ENCODE data around the gene SP5.
A peak's percentile ranks its signal among the peaks of the same experiment; 100 is the strongest.

Gene SP5

GRCh38 chr2:170710609-170710979, 4.5 kb upstream of the SP5 start:
- Histone ChIP-seq H4K20me1 (peaks cover 13% of the 10 kb centered on the region; the same call in 1 of the 2 replicates), H3K9me3 (peaks cover 45% of the 10 kb centered on the region), H3K4me2 (no peak overlapping the region), H3K4me1 (peaks cover 16% of the 10 kb centered on the region), H3K9ac (no peak overlapping the region), H3K36me3 (no peaks in the 10 kb centered on the region), H3K4me3 (no peak overlapping the region), H3K27me3 (peaks cover 62% of the 10 kb centered on the region), H3K27ac (no peak overlapping the region)
- TF ChIP-seq Cebpa-rat (IDR thresholded peaks at IDR 0.05): no peak

GRCh38 chr2:170711196-170711773, 3.9 kb upstream of the SP5 start:
- Histone ChIP-seq H4K20me1 (peaks cover 13% of the 10 kb centered on the region; the same call in 1 of the 2 replicates), H3K27me3 (peaks cover 69% of the 10 kb centered on the region), H3K4me1 (peaks cover 19% of the 10 kb centered on the region), H3K27ac (no peak overlapping the region), H3K9me3 (peaks cover 52% of the 10 kb centered on the region), H3K36me3 (no peaks in the 10 kb centered on the region), H3K4me2 (no peak overlapping the region), H3K4me3 (no peak overlapping the region), H3K9ac (no peak overlapping the region)
- no peak for TF ChIP-seq Cebpa-rat (IDR thresholded peaks at IDR 0.05)

GRCh38 chr2:170711774-170712652, 3.1 kb upstream of the SP5 start:
- Histone ChIP-seq H3K4me2 (no peak overlapping the region), H3K9me3 (peaks cover 59% of the 10 kb centered on the region), H3K27ac (no peak overlapping the region), H3K27me3 (peaks cover 76% of the 10 kb centered on the region), H4K20me1 (peaks cover 13% of the 10 kb centered on the region; the same call in 1 of the 2 replicates), H3K9ac (no peak overlapping the region), H3K36me3 (no peaks in the 10 kb centered on the region), H3K4me1 (peaks cover 19% of the 10 kb centered on the region), H3K4me3 (no peak overlapping the region)
- TF ChIP-seq Cebpa-rat (IDR thresholded peaks at IDR 0.05): no peak

GRCh38 chr2:170712653-170713542, 2.2 kb upstream of the SP5 start:
- TF ChIP-seq Cebpa-rat (IDR thresholded peaks at IDR 0.05): no peak
- Histone ChIP-seq H3K9me3 (peaks cover 66% of the 10 kb centered on the region), H3K36me3 (no peaks in the 10 kb centered on the region), H3K27ac (no peak overlapping the region), H3K27me3 (peaks cover 85% of the 10 kb centered on the region), H3K4me2 (no peak overlapping the region), H3K4me1 (peaks cover 19% of the 10 kb centered on the region), H3K9ac (no peak overlapping the region), H3K4me3 (peak overlapping the region; percentile 67), H4K20me1 (peaks cover 13% of the 10 kb centered on the region; the same call in 1 of the 2 replicates)

- Histone ChIP-seq H3K27ac (no peak overlapping the region), H3K9ac (no peak overlapping the region), H3K27me3 (peaks cover 87% of the 10 kb centered on the region)
These were observed 1.4 kb upstream of the SP5 start for GRCh38 chr2:170713543-170714380.

GRCh38 chr2:170714381-170715061, 616 bp upstream of the SP5 start:
- no peaks in the 10 kb centered on the region for H3K36me3 ChIP-seq
- peak overlapping the region; percentile 85 for H3K4me2 ChIP-seq
- H3K4me3 ChIP-seq: peak overlapping the region; percentile 67
- H3K27me3 ChIP-seq: peaks cover 87% of the 10 kb centered on the region
- H4K20me1 ChIP-seq: peaks cover 13% of the 10 kb centered on the region; the same call in 1 of the 2 replicates
- H3K27ac ChIP-seq: no peak overlapping the region
- no peak for TF ChIP-seq Cebpa-rat (IDR thresholded peaks at IDR 0.05)
- peaks cover 66% of the 10 kb centered on the region for H3K9me3 ChIP-seq
- no peak overlapping the region for H3K9ac ChIP-seq
- peaks cover 19% of the 10 kb centered on the region for H3K4me1 ChIP-seq

More at GRCh38 chr2:170713543-170714380, 1.4 kb upstream of the SP5 start:
- TF ChIP-seq Cebpa-rat (IDR thresholded peaks at IDR 0.05): no peak
- Histone ChIP-seq H3K4me2 (peak overlapping the region; percentile 85), H3K4me3 (peak overlapping the region; percentile 67), H3K9me3 (peaks cover 66% of the 10 kb centered on the region), H3K36me3 (no peaks in the 10 kb centered on the region), H4K20me1 (peaks cover 13% of the 10 kb centered on the region; the same call in 1 of the 2 replicates), H3K4me1 (peaks cover 19% of the 10 kb centered on the region)

- H3K4me1 ChIP-seq: peaks cover 19% of the 10 kb centered on the region
- H3K9ac ChIP-seq: no peak overlapping the region
- no peak for TF ChIP-seq Cebpa-rat (IDR thresholded peaks at IDR 0.05)
- no peak overlapping the region for H3K27ac ChIP-seq
- peaks cover 74% of the 10 kb centered on the region for H3K27me3 ChIP-seq
- H3K4me3 ChIP-seq: peak overlapping the region; percentile 67
- H3K36me3 ChIP-seq: no peaks in the 10 kb centered on the region
- H4K20me1 ChIP-seq: peaks cover 13% of the 10 kb centered on the region; the same call in 1 of the 2 replicates
- peak overlapping the region; percentile 85 for H3K4me2 ChIP-seq
- peaks cover 65% of the 10 kb centered on the region for H3K9me3 ChIP-seq
These were observed 1.0 kb downstream of the SP5 start for GRCh38 chr2:170715932-170716777.
